SU-DHL-6 (cell line): ENCODE results near the gene TNIP3.

Experiments used
- H2AFZ ChIP-seq: fragments of 200-600 bp; sonication (generic); 2 replicates; pipeline ENCODE4 v1.6.1; 2014; ENCODE audit warnings: low read depth, mild to moderate bottlenecking, moderate library complexity, mixed read lengths, antibody characterized with exemption, low read length; ENCODE audit not compliant: severe bottlenecking
- H3F3A ChIP-seq: fragments of 200-600 bp; shearing (Covaris generic); 2 replicates; pipeline ENCODE4 v1.6.0; 2016; ENCODE audit warnings: antibody characterized with exemption, mild to moderate bottlenecking; ENCODE audit not compliant: insufficient read depth
- H3K27ac ChIP-seq: fragments of 200-600 bp; sonication (generic); 2 replicates; pipeline ENCODE4 v1.5.1; 2016; ENCODE audit warnings: low read depth, mild to moderate bottlenecking, low read length, moderate library complexity, mixed read lengths
- H3K27me3 ChIP-seq: fragments of 200-600 bp; sonication (generic), shearing (Covaris generic); 2 replicates; pipeline ENCODE4 v1.6.0; 2014; ENCODE audit warnings: mild to moderate bottlenecking, low read length
- H3K36me3 ChIP-seq: fragments of 200-600 bp; sonication (generic); 2 replicates; pipeline ENCODE4 v1.6.1; 2014; ENCODE audit warnings: mild to moderate bottlenecking, low read length, mixed read lengths
- H3K4me2 ChIP-seq: fragments of 300-600, 200-600 bp; shearing (Covaris generic), sonication (generic); 2 replicates; pipeline ENCODE4 v1.6.0; 2014; ENCODE audit warnings: low read length, low read depth, mild to moderate bottlenecking; ENCODE audit not compliant: poor library complexity, severe bottlenecking
- H3K4me3 ChIP-seq: fragments of 200-600 bp; sonication (generic); 2 replicates; pipeline ENCODE4 v1.5.1; 2014; ENCODE audit warnings: antibody characterized with exemption, low read length, mild to moderate bottlenecking, mixed read lengths; ENCODE audit not compliant: insufficient read depth, poor library complexity, severe bottlenecking
- H3K79me2 ChIP-seq: fragments of 200-600 bp; sonication (generic); 2 replicates; pipeline ENCODE4 v1.6.1; 2014; ENCODE audit warnings: mild to moderate bottlenecking, low read length, moderate library complexity; ENCODE audit not compliant: insufficient read depth
- H3K9ac ChIP-seq: fragments of 200-600 bp; sonication (generic); 2 replicates; pipeline ENCODE4 v1.7.0; 2014; ENCODE audit warnings: mild to moderate bottlenecking, low read length
- H3K9me2 ChIP-seq: fragments of 200-600 bp; sonication (generic); replicated peaks from 2 replicates; pipeline ENCODE4 v1.6.1; 2014; ENCODE audit warnings: low read length; ENCODE audit not compliant: insufficient read depth
- H3K9me3 ChIP-seq: fragments of 200-600 bp; sonication (generic); 2 replicates; pipeline ENCODE4 v1.6.1; 2014; ENCODE audit warnings: low read length, mixed read lengths; ENCODE audit not compliant: insufficient read depth
- H4K20me1 ChIP-seq: fragments of 200-600 bp; sonication (generic); 2 replicates; pipeline ENCODE4 v1.6.1; 2014; ENCODE audit warnings: low read depth, mild to moderate bottlenecking, antibody characterized with exemption, low read length, moderate library complexity, mixed read lengths
- EZH2phosphoT487 ChIP-seq: fragments of 200-600 bp; sonication (generic), shearing (Covaris generic); conservative IDR thresholded peaks from 2 replicates; pipeline ENCODE4 v1.6.1; 2018; ENCODE audit warnings: mild to moderate bottlenecking, antibody characterized with exemption, low read length, moderate library complexity, mixed read lengths
- TF ChIP-seq, protein P1 (sequence below): fragments of 200-600 bp; sonication (generic); IDR thresholded peaks from one replicate; pipeline ENCODE4 v1.5.1; 2017; ENCODE audit warnings: antibody characterized with exemption, mild to moderate bottlenecking, low read length, moderate library complexity; ENCODE audit not compliant: insufficient read depth, poor library complexity, severe bottlenecking

The TNIP3 gene

GRCh38 chr4:121148000-121148399 lies 16.1 kb downstream of the TNIP3 start:
- Histone ChIP-seq H3K9me2 (no peaks in the 10 kb centered on the region), H3K4me3 (no peak overlapping the region), H3K27ac (no peak overlapping the region), H3K4me2 (no peak overlapping the region), H2AFZ (no peak overlapping the region), H3K79me2 (no peaks in the 10 kb centered on the region), H4K20me1 (no peaks in the 10 kb centered on the region), H3F3A (no peaks in the 10 kb centered on the region), H3K9ac (no peak overlapping the region), H3K27me3 (no peaks in the 10 kb centered on the region), H3K9me3 (no peaks in the 10 kb centered on the region), H3K36me3 (no peaks in the 10 kb centered on the region)
- TF ChIP-seq, protein P1, sequence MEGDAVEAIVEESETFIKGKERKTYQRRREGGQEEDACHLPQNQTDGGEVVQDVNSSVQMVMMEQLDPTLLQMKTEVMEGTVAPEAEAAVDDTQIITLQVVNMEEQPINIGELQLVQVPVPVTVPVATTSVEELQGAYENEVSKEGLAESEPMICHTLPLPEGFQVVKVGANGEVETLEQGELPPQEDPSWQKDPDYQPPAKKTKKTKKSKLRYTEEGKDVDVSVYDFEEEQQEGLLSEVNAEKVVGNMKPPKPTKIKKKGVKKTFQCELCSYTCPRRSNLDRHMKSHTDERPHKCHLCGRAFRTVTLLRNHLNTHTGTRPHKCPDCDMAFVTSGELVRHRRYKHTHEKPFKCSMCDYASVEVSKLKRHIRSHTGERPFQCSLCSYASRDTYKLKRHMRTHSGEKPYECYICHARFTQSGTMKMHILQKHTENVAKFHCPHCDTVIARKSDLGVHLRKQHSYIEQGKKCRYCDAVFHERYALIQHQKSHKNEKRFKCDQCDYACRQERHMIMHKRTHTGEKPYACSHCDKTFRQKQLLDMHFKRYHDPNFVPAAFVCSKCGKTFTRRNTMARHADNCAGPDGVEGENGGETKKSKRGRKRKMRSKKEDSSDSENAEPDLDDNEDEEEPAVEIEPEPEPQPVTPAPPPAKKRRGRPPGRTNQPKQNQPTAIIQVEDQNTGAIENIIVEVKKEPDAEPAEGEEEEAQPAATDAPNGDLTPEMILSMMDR, result no peak

- H2AFZ ChIP-seq, result no peak overlapping the region
- H3K9ac ChIP-seq, result no peak overlapping the region
- H3K79me2 ChIP-seq, result no peaks in the 10 kb centered on the region
- TF ChIP-seq EZH2phosphoT487, result no peak
- TF ChIP-seq, protein P1, result no peak
- no peaks in the 10 kb centered on the region for H3K9me2 ChIP-seq
- H3K4me3 ChIP-seq, result no peak overlapping the region
- no peak overlapping the region for H3K27ac ChIP-seq
- H4K20me1 ChIP-seq, result no peaks in the 10 kb centered on the region
- no peaks in the 10 kb centered on the region for H3K9me3 ChIP-seq
- no peaks in the 10 kb centered on the region for H3F3A ChIP-seq
- no peaks in the 10 kb centered on the region for H3K27me3 ChIP-seq
- H3K36me3 ChIP-seq, result no peaks in the 10 kb centered on the region
- H3K4me2 ChIP-seq, result no peak overlapping the region
Measured at GRCh38 chr4:121146530-121146929, 17.6 kb downstream of the TNIP3 start.

DNA sequence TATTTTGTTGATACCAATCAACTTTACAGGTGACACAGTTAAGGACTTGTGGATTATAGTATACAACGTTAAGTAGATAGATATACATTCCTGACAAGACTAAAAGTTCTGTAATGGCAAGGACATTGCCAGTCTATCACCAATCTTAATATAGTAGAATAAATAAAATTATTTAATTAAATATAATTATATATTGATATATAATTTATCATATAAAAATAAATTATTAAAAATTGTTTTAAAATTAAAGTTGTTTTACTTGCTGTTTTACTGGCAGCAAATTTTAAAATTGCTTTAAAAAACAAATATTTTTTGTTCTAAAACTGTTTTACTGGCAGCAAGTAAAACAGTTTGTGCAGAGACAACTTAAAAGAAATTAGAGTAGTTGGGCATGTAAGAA lies 18.7 kb downstream of the TNIP3 start:
- H3K4me2 ChIP-seq, result no peak overlapping the region
- H3K27ac ChIP-seq, result no peak overlapping the region
- no peaks in the 10 kb centered on the region for H3K36me3 ChIP-seq
- H3K79me2 ChIP-seq, result no peaks in the 10 kb centered on the region
- H4K20me1 ChIP-seq, result no peaks in the 10 kb centered on the region
- H3K27me3 ChIP-seq, result no peaks in the 10 kb centered on the region
- TF ChIP-seq, protein P1, result no peak
- TF ChIP-seq EZH2phosphoT487, result no peak
- H3F3A ChIP-seq, result no peaks in the 10 kb centered on the region
- H3K9ac ChIP-seq, result no peak overlapping the region
- no peak overlapping the region for H2AFZ ChIP-seq
- no peak overlapping the region for H3K4me3 ChIP-seq
- H3K9me3 ChIP-seq, result no peaks in the 10 kb centered on the region
- H3K9me2 ChIP-seq, result no peaks in the 10 kb centered on the region

GRCh38 chr4:121144021-121144420 lies 20.1 kb downstream of the TNIP3 start:
- no peaks in the 10 kb centered on the region for H3K36me3 ChIP-seq
- no peak overlapping the region for H3K27ac ChIP-seq
- H3K4me2 ChIP-seq, result no peak overlapping the region
- H3K9me3 ChIP-seq, result no peaks in the 10 kb centered on the region
- TF ChIP-seq, protein P1, result no peak
- TF ChIP-seq EZH2phosphoT487, result no peak
- H3K79me2 ChIP-seq, result no peaks in the 10 kb centered on the region
- H3K27me3 ChIP-seq, result no peaks in the 10 kb centered on the region
- no peak overlapping the region for H2AFZ ChIP-seq
- H4K20me1 ChIP-seq, result no peaks in the 10 kb centered on the region
- no peaks in the 10 kb centered on the region for H3F3A ChIP-seq
- H3K4me3 ChIP-seq, result no peak overlapping the region
- H3K9me2 ChIP-seq, result no peaks in the 10 kb centered on the region
- no peak overlapping the region for H3K9ac ChIP-seq
